MCF 10A (cell line): ENCODE measurements around the gene SAE1. TPM values are rescaled to one million over a fixed set of nuclear protein-coding genes. Genes with fewer than 3 reads are reported as not detected.

Source experiments
- BruUV-seq: library from RNA; stranded (reverse); fragments of 400-500 nt; replicated peaks from 2 replicates; lab custom pipeline; 2021; lab: Mats Ljungman, UMichigan
- CTCF ChIA-PET: fragments of 300-600 bp; sonication (Branson Sonifier 250); formaldehyde crosslinking; extraction: SDS; loops from one replicate; lab custom pipeline; 2021; ENCODE audit warnings: antibody characterized with exemption, inconsistent platforms; lab: Yijun Ruan, JAX
- POLR2A ChIA-PET: fragments of 300-600, 350-650 bp; sonication (Branson Sonifier 250); formaldehyde crosslinking; extraction: SDS; loops from one replicate; lab custom pipeline; 2020; ENCODE audit warnings: antibody characterized with exemption, inconsistent platforms; lab: Yijun Ruan, JAX
- DNase-seq: peaks from one replicate; pipeline ENCODE4 v3.0.0-alpha.2; 2018; ENCODE audit not compliant: unreplicated experiment
- H3K27ac Mint-ChIP-seq: one replicate; pipeline ENCODE4 v1.8.0; 2022; ENCODE audit warnings: mild to moderate bottlenecking, low read depth, mixed read lengths; ENCODE audit not compliant: unreplicated experiment
- H3K27me3 Mint-ChIP-seq: one replicate; pipeline ENCODE4 v1.8.0; 2022; ENCODE audit warnings: mixed read lengths; ENCODE audit not compliant: insufficient read depth, unreplicated experiment
- H3K36me3 Mint-ChIP-seq: one replicate; pipeline ENCODE4 v1.8.0; 2022; ENCODE audit warnings: mild to moderate bottlenecking, moderate library complexity, mixed read lengths; ENCODE audit not compliant: insufficient read depth, unreplicated experiment
- H3K4me1 Mint-ChIP-seq: one replicate; pipeline ENCODE4 v1.8.0; 2022; ENCODE audit warnings: mixed read lengths; ENCODE audit not compliant: insufficient read depth, unreplicated experiment
- H3K4me3 Mint-ChIP-seq: one replicate; pipeline ENCODE4 v1.8.0; 2022; ENCODE audit warnings: mild to moderate bottlenecking, moderate library complexity, mixed read lengths; ENCODE audit not compliant: unreplicated experiment
- H3K9me3 Mint-ChIP-seq: one replicate; pipeline ENCODE4 v1.8.0; 2022; ENCODE audit warnings: mixed read lengths; ENCODE audit not compliant: unreplicated experiment
- intact Hi-C: fragments of 100-400 bp; cut with micrococcal nuclease; formaldehyde crosslinking; loops from 2 replicates; pipeline ENCODE4 v1.14.1; 2022
- total RNA-seq: library from RNA; stranded (reverse); gene quantifications from 2 replicates; pipeline ENCODE4 v1.2.3, GENCODE V29; 2022
- TF ChIP-seq, protein P1 (sequence below): fragments of 200-600 bp; IDR thresholded peaks from one replicate; pipeline ENCODE4 v1.8.0; 2022; ENCODE audit warnings: antibody characterized with exemption, mild to moderate bottlenecking; ENCODE audit not compliant: unreplicated experiment

SAE1 gene
- total RNA-seq, 1 experiment from 2014 or later = 81.7 TPM

DNA sequence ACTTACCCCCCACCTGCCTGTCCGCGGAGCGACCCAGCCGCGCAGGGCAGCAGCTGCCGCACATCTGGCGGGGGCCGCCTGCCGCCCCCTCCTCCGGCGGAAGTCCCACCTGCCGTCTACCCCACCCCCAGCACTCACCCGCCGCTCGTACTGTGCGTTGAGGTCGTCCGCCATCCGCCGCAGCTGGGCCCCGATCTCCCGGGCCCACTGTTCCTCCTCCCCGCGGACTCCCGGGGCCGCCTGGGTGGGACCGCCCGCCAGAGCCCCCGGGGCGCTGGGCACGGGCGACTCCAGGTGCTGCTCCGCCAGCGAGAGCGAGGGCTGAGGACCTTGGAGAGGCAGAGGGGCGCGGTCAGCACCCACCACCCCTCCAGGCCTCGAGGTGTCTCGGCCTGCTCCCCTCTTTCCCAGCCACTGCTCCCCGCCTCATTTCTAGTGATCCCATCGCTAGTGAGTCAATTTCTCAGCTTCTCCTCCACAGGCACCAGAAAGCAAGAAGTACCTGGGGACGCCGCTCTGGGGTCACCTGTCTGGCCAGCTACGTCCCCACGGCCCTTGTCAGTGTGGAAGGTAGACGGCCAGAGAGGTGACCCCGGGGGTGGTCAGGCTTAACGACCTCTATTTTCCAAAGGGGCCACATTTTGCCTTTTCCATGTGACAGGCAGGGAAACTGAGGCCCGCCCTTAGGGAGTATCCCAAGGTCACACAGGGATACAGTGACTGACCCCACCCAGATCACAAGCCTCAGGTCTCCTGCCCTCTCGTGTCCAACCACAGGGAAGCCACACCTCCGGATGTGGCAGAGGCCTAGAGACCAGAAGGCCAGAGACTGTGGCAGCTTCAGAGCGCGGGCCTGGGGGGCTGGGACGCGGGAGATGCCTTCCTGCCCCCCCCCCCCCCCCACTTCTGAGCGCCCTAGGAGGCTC lies 96.1 kb downstream of the SAE1 start:
- peak; percentile 86 for DNase-seq
- ChIA-PET CTCF (interaction anchor here (0.6 to 6.0 kb wide), 5 partner anchors 13 to 32 kb away, joined by 3 to 52 read pairs (median 4); no protein-coding TSS in a partner anchor), POLR2A (interaction anchor here (0.6 to 7.8 kb wide), 19 partner anchors 10 to 627 kb away, joined by 3 to 56 read pairs (median 7); partner anchors contain the start of genes CCDC9, INAFM1, SAE1 and ZC3H4)
- Mint-ChIP-seq H3K4me1 (peaks cover 9% of the 10 kb centered on the region), H3K36me3 (peaks cover 42% of the 10 kb centered on the region), H3K27ac (peak overlapping the region; percentile 35), H3K4me3 (no peak overlapping the region), H3K9me3 (no peaks in the 10 kb centered on the region), H3K27me3 (no peaks in the 10 kb centered on the region)
- TF ChIP-seq, protein P1, sequence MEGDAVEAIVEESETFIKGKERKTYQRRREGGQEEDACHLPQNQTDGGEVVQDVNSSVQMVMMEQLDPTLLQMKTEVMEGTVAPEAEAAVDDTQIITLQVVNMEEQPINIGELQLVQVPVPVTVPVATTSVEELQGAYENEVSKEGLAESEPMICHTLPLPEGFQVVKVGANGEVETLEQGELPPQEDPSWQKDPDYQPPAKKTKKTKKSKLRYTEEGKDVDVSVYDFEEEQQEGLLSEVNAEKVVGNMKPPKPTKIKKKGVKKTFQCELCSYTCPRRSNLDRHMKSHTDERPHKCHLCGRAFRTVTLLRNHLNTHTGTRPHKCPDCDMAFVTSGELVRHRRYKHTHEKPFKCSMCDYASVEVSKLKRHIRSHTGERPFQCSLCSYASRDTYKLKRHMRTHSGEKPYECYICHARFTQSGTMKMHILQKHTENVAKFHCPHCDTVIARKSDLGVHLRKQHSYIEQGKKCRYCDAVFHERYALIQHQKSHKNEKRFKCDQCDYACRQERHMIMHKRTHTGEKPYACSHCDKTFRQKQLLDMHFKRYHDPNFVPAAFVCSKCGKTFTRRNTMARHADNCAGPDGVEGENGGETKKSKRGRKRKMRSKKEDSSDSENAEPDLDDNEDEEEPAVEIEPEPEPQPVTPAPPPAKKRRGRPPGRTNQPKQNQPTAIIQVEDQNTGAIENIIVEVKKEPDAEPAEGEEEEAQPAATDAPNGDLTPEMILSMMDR = no peak
- intact Hi-C loops = loop anchor here (1.0 kb wide), 1 partner anchor 16 kb away; no protein-coding TSS in a partner anchor
- BruUV-seq = TSS peak; percentile 72

DNA sequence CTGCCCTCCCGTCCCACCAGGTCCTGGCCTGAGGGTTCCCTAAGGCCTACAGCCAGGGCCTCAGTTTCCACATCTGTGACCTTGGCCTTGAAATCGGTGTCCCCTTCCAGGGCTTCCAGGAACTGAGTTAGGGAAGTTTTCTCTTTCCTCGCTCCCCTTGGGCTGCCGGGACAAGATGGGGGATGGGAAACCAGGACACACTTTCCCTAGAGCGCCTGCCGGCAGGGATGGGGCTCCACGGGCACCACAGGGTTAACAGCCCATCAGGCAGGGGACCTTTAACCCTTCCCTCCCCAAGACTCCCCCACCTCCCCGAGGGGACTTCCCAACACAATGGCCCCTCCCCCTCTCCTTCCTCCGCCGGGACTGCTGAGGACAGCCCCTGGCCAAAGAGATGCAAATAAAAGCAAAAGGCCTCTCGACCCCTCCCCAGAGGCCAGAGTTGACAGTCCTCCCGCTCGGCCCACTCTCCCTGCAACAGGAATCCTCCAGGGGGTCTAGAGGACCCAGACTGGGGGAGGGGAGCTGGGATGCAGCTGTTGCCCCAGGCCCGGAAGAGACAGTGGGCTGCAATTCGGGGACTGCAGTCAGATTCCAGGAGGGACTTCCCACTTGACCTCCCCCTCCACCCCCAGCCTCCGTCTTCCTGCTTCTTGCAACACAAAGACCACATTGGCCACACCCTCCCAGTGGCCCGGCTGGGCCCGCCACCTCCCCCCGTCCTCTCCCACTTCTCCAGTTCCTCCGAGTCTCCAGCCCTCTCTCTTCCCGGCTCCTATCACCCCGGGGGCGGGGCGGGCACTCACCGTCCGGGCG lies 96.9 kb downstream of the SAE1 start:
- H3K27me3 Mint-ChIP-seq = no peaks in the 10 kb centered on the region
- BruUV-seq = no TSS peak
- intact Hi-C loops = no loop called here
- POLR2A ChIA-PET = interaction anchor here (0.6 to 7.8 kb wide), 9 partner anchors 16 to 378 kb away, joined by 3 to 56 read pairs (median 8); partner anchors contain the start of genes CCDC9 and ZC3H4
- no peak overlapping the region for H3K4me3 Mint-ChIP-seq
- TF ChIP-seq, protein P1 = no peak
- peaks cover 13% of the 10 kb centered on the region for H3K4me1 Mint-ChIP-seq
- CTCF ChIA-PET = interaction anchor here (0.6 to 6.0 kb wide), 3 partner anchors 14 to 19 kb away, joined by 4 to 52 read pairs (median 5); no protein-coding TSS in a partner anchor
- no peaks in the 10 kb centered on the region for H3K9me3 Mint-ChIP-seq
- H3K36me3 Mint-ChIP-seq = peaks cover 34% of the 10 kb centered on the region
- H3K27ac Mint-ChIP-seq = peak overlapping the region; percentile 35
- peak; percentile 96 for DNase-seq

DNA sequence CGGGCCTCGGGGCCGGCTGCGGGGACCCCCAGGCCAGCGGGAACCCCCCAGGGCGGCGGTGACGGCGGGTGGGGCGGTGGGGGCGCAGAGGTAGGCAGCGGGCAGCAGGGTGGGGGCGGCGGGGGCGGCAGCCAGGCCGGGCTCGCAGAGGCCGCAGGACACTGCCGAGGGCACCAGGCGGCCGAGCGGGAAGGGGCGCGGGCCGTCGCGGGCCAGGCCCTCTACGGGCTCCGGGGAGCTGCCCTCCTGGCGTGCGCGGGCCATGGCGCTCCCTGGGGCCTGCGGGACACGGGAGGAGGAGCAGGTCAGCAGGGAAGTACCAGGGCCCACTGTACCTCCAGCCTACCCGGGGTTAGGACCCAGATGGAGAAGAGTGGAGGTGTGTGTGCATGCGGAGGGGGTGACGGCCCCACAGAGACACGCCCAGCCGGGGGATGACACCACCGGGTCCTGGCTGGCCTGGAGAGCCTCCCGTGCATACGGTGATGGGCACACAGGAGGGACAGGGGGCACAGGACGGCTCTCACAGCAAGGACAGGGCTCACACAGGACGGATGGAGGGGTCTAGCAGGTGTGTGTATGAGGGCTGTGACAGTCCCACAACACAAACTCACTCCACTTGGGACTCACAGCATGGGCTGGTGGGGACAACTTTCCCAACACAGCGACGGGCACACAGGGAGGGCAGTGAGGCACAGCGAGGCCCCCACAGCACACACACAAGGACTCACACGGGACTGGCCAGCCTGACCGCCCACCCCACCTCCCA lies 97.7 kb downstream of the SAE1 start:
- H3K4me3 Mint-ChIP-seq = no peak overlapping the region
- H3K9me3 Mint-ChIP-seq = no peaks in the 10 kb centered on the region
- CTCF ChIA-PET = interaction anchor here (0.9 kb wide), 1 partner anchor 16 kb away, joined by 5 read pairs; no protein-coding TSS in a partner anchor
- H3K36me3 Mint-ChIP-seq = peaks cover 28% of the 10 kb centered on the region
- no TSS peak for BruUV-seq
- TF ChIP-seq, protein P1 = no peak
- peaks cover 18% of the 10 kb centered on the region for H3K4me1 Mint-ChIP-seq
- no peak overlapping the region for H3K27ac Mint-ChIP-seq
- H3K27me3 Mint-ChIP-seq = no peaks in the 10 kb centered on the region
- POLR2A ChIA-PET = interaction anchor here (0.9 to 7.8 kb wide), 8 partner anchors 15 to 115 kb away, joined by 3 to 56 read pairs (median 8); partner anchors contain the start of genes CCDC9 and ZC3H4
- intact Hi-C loops = no loop called here
- peak; percentile 52 for DNase-seq
